Adrenal gland (tissue), 12 donors: ENCODE results near the gene NCKAP5. TPM values are rescaled to one million over a fixed set of nuclear protein-coding genes. Genes with fewer than 3 reads are reported as not detected.

Experiments used
- DNase-seq, 7 donors: peaks; one replicate each; pipeline ENCODE4 v3.0.0-alpha.2; 2019 to 2020
- H3K27ac ChIP-seq, 5 donors: fragments of 200-600 bp; sonication (generic) in 4 of 5; 1 replicate in 3 of 5; 2 replicates in 2 of 5; pipeline versions ENCODE4 v1.5.1 to v1.8.0; 2016 to 2020; ENCODE audit warnings: mild to moderate bottlenecking in 1 of 5
- H3K27me3 ChIP-seq: fragments of 200-600 bp; 2 replicates; pipeline ENCODE4 v1.8.0; 2021
- H3K36me3 ChIP-seq, 2 donors: fragments of 200-600 bp; replicated peaks in 1 of 2; 1 replicate in 1 of 2; 2 replicates in 1 of 2; pipeline versions ENCODE4 v1.5.1 to v1.8.0; 2018 to 2022
- H3K4me1 ChIP-seq, 2 donors: fragments of 200-600 bp; replicated peaks in 1 of 2; 1 replicate in 1 of 2; 2 replicates in 1 of 2; pipeline versions ENCODE4 v1.5.1 to v1.8.0; 2018 to 2021
- H3K4me3 ChIP-seq, 4 donors: fragments of 200-600 bp; sonication (generic) in 3 of 4; one replicate each; pipeline ENCODE4 v1.5.1; 2016 to 2018
- H3K9me3 ChIP-seq, 3 donors: fragments of 200-600 bp; sonication (generic) in 1 of 3; replicated peaks in 1 of 3; 1 replicate in 2 of 3; 2 replicates in 1 of 3; pipeline versions ENCODE4 v1.5.1 to v1.8.0; 2016 to 2021
- CTCF ChIP-seq, 6 experiments: fragments of 450-650 bp in 4 of 6; fragments of 200-600 bp in 2 of 6; sonication (generic) in 1 of 6; IDR thresholded peaks; 1 replicate in 5 of 6; 2 replicates in 1 of 6; pipeline versions ENCODE4 v1.5.1 to v1.8.0; 2016 to 2021; ENCODE audit warnings: antibody characterized with exemption in 6 of 6, mild to moderate bottlenecking in 2 of 6, moderate library complexity in 1 of 6
- POLR2A ChIP-seq, 2 donors: fragments of 450-650 bp; IDR thresholded peaks; one replicate each; pipeline ENCODE4 v1.6.1; 2017; ENCODE audit warnings: antibody characterized with exemption in 2 of 2, mild to moderate bottlenecking in 2 of 2, moderate library complexity in 1 of 2
- WGBS, 4 donors: extraction: QIAGEN DNeasy Blood & Tissue Kit in 2 of 4; methylation state at CpG; one replicate each; pipeline versions ENCODE4 v1.1.5 to v1.1.7; 2013 to 2017; 5-methylcytosine and 5-hydroxymethylcytosine counted together
- intact Hi-C, 2 donors: fragments of 100-400 bp; cut with DNase I; formaldehyde crosslinking; loops; one replicate each; pipeline versions ENCODE4 v1.14.1 to v1.15.0; 2022 to 2023
- polyA plus RNA-seq, 3 donors: library from polyadenylated mRNA; stranded (reverse); fragments of 200-250 nt in 2 of 3; fragments of 350-450 nt in 1 of 3; fragmentation: Illumina TruSeq in 1 of 3; extraction: RNeasy Lipid Tissue Mini Kit (QIAGEN cat#74804) in 1 of 3; gene quantifications; one replicate each; pipeline ENCODE4 v1.2.3, GENCODE V29; 2013 to 2014
- total RNA-seq, 9 donors: library from RNA; depleted of rRNA in 4 of 9; stranded (reverse); fragments of >200 nt in 4 of 9; fragments of 120-200 nt in 1 of 9; fragmentation: NEBNext Ultra II Directional in 1 of 9; extraction: Animal tissue kit (Norgen Biotek cat#: 25700) in 1 of 9; gene quantifications; one replicate each; pipeline versions ENCODE4 v1.1.0 to v1.2.4, GENCODE V29; 2013 to 2023
- donor health status: healthy with polysubstance abuse.
- donor health status: Bipolar disorder and iron deficiency.
- donor health status: DM: yes; HTN: yes; CAD: no.
- donor health status: DM: no; HTN: no; CAD: no.
- donor health status: DM: no; HTN: no; CAD: no.
- donor health status: DM: yes; HTN: yes; CAD: no.

The NCKAP5 gene
- total and polyA plus RNA-seq, 12 donors: 0.06 to 3.1 (median 1.1) TPM

GRCh38 chr2:133363884-133364283, 204.4 kb downstream of the NCKAP5 start:
- intact Hi-C loops: no loop called here
- TF ChIP-seq CTCF (IDR thresholded peaks at IDR 0.05) (no peak), POLR2A (IDR thresholded peaks at IDR 0.05) (no peak)
- Histone ChIP-seq H3K27me3 (no peaks in the 10 kb centered on the region), H3K27ac (no peak overlapping the region), H3K36me3 (no peaks in the 10 kb centered on the region), H3K9me3 (no peaks in the 10 kb centered on the region), H3K4me3 (no peak overlapping the region), H3K4me1 (no peaks in the 10 kb centered on the region)
- DNase-seq: no peak
- 75 to 88% (median 84%) methylated on average over 1 of the region's 1 CpG for WGBS, 4 donors

GRCh38 chr2:133362061-133362476, 206.2 kb downstream of the NCKAP5 start:
- whole genome bisulfite sequencing, 4 donors: 40 to 44% (median 43%) methylated on average over 4 of the region's 4 CpGs
- DNase-seq: no peak

GRCh38 chr2:133360882-133361281, 207.4 kb downstream of the NCKAP5 start:
- no peak for TF ChIP-seq POLR2A (IDR thresholded peaks at IDR 0.05)
- no peak for TF ChIP-seq CTCF (IDR thresholded peaks at IDR 0.05)
- Histone ChIP-seq H3K27me3 (no peaks in the 10 kb centered on the region), H3K4me1 (no peaks in the 10 kb centered on the region), H3K9me3 (no peaks in the 10 kb centered on the region), H3K4me3 (no peak overlapping the region), H3K36me3 (no peaks in the 10 kb centered on the region), H3K27ac (no peak overlapping the region)
- intact Hi-C loops: no loop called here
- 59 to 100% (median 84%) methylated on average over 1 of the region's 1 CpG for WGBS, 4 donors
- DNase-seq: no peak

More at GRCh38 chr2:133362061-133362476, 206.2 kb downstream of the NCKAP5 start:
- H3K36me3 ChIP-seq: no peaks in the 10 kb centered on the region
- no peak overlapping the region for H3K4me3 ChIP-seq
- TF ChIP-seq CTCF (IDR thresholded peaks at IDR 0.05) (no peak), POLR2A (IDR thresholded peaks at IDR 0.05) (no peak)
- H3K4me1 ChIP-seq: no peaks in the 10 kb centered on the region
- H3K9me3 ChIP-seq: no peaks in the 10 kb centered on the region
- intact Hi-C loops: no loop called here
- H3K27me3 ChIP-seq: no peaks in the 10 kb centered on the region
- H3K27ac ChIP-seq: no peak overlapping the region

- WGBS, 4 donors: 63 to 81% (median 73%) methylated on average over 3 of the region's 3 CpGs
- no peaks in the 10 kb centered on the region for H3K9me3 ChIP-seq
- intact Hi-C loops: no loop called here
- H3K4me1 ChIP-seq: no peaks in the 10 kb centered on the region
- H3K4me3 ChIP-seq: no peak overlapping the region
- no peaks in the 10 kb centered on the region for H3K36me3 ChIP-seq
- no peak for DNase-seq
- no peak overlapping the region for H3K27ac ChIP-seq
- no peaks in the 10 kb centered on the region for H3K27me3 ChIP-seq
- TF ChIP-seq POLR2A (IDR thresholded peaks at IDR 0.05) (no peak), CTCF (IDR thresholded peaks at IDR 0.05) (no peak)
Observed at GRCh38 chr2:133360190-133360589, 208.1 kb downstream of the NCKAP5 start.
